GM10266 (cell line): Measurements from ENCODE around the gene PLAC9.
"Not testable (repeated sequence)": the region's sequence is repeated elsewhere in the genome, so short reads cannot be mapped to it uniquely, and the experiment has no call there.

ENCODE experiments used
- DNase-seq: peaks from one replicate; pipeline ENCODE4 v3.0.0; 2012; ENCODE audit errors: extremely low spot score
- CTCF ChIP-seq: IDR thresholded peaks from 2 replicates; pipeline ENCODE4 v1.5.1; 2012; ENCODE audit warnings: mild to moderate bottlenecking, low read depth; ENCODE audit not compliant: control insufficient read depth, insufficient read depth; ENCODE audit errors: missing control alignments

PLAC9 gene

GRCh38 chr10:80144067-80144695, 11.7 kb downstream of the PLAC9 start:
- no peak for DNase-seq
- TF ChIP-seq CTCF, result no peak

- no peak for DNase-seq
- no peak for TF ChIP-seq CTCF
These were observed 12.2 kb downstream of the PLAC9 start for GRCh38 chr10:80144696-80145131.

- not testable (repeated sequence) for DNase-seq
These were observed 13.1 kb downstream of the PLAC9 start for GRCh38 chr10:80145406-80146308.

- TF ChIP-seq CTCF, result no peak
- no peak for DNase-seq
These were observed 14.4 kb downstream of the PLAC9 start for GRCh38 chr10:80146918-80147317.

- TF ChIP-seq CTCF, result no peak
- DNase-seq, result no peak
These were observed 15.8 kb downstream of the PLAC9 start for GRCh38 chr10:80148166-80148805.

- DNase-seq, result no peak
- no peak for TF ChIP-seq CTCF
These were observed 16.6 kb downstream of the PLAC9 start for GRCh38 chr10:80149123-80149522.

GRCh38 chr10:80150172-80150571, 17.6 kb downstream of the PLAC9 start:
- DNase-seq, result no peak
- TF ChIP-seq CTCF, result no peak
